ENCODE measurements around the gene TMCO6.

Gene TMCO6

GRCh38 chr5:140628711-140629110, 10.5 kb upstream of the TMCO6 start:
- DNase-seq (ENCODE audit: extremely low spot score): no peak
- TF ChIP-seq CTCF (IDR thresholded peaks at IDR 0.05; ENCODE audit: control extremely low read depth, extremely low read depth, low read depth, missing control alignments): no peak
- CTCF ChIA-PET: no interaction called here
- POLR2A ChIA-PET: no interaction called here

GRCh38 chr5:140630292-140631035, 8.8 kb upstream of the TMCO6 start:
- CTCF ChIA-PET: interaction anchor here (0.7 to 1.2 kb wide), 6 partner anchors 9 to 265 kb away, joined by 3 read pairs; partner anchors contain the start of gene TMCO6
- TF ChIP-seq CTCF (IDR thresholded peaks at IDR 0.05; ENCODE audit: control extremely low read depth, extremely low read depth, low read depth, missing control alignments): no peak
- POLR2A ChIA-PET: interaction anchor here (0.6 kb wide), 1 partner anchor 61 kb away, joined by 3 read pairs; no protein-coding TSS in a partner anchor
- DNase-seq (ENCODE audit: extremely low spot score): no peak

- ChIA-PET POLR2A (no interaction called here), CTCF (interaction anchor here (0.7 to 1.2 kb wide), 4 partner anchors 9 to 259 kb away, joined by 3 read pairs; partner anchors contain the start of gene TMCO6)
- no peak for DNase-seq (ENCODE audit: extremely low spot score)
- no peak for TF ChIP-seq CTCF (IDR thresholded peaks at IDR 0.05; ENCODE audit: control extremely low read depth, extremely low read depth, low read depth, missing control alignments)
These were observed 8.2 kb upstream of the TMCO6 start for GRCh38 chr5:140631036-140631417.

GRCh38 chr5:140631831-140632365, 7.4 kb upstream of the TMCO6 start:
- CTCF ChIA-PET: interaction anchor here (1.1 to 2.1 kb wide), 4 partner anchors 8 to 280 kb away, joined by 3 to 8 read pairs (median 4); partner anchors contain the start of gene TMCO6
- peak; percentile 35 for DNase-seq (ENCODE audit: extremely low spot score)

GRCh38 chr5:140632366-140633020, 6.8 kb upstream of the TMCO6 start:
- ChIA-PET POLR2A (interaction anchor here (0.8 kb wide), 1 partner anchor 15 kb away, joined by 3 read pairs; the partner anchor contains the start of genes IK and NDUFA2), CTCF (interaction anchor here (1.2 to 2.1 kb wide), 3 partner anchors 64 to 281 kb away, joined by 4 to 8 read pairs (median 6); no protein-coding TSS in a partner anchor)
- peak; percentile 60 for DNase-seq (ENCODE audit: extremely low spot score)
- no peak for TF ChIP-seq CTCF (IDR thresholded peaks at IDR 0.05; ENCODE audit: control extremely low read depth, extremely low read depth, low read depth, missing control alignments)

More at GRCh38 chr5:140631831-140632365, 7.4 kb upstream of the TMCO6 start:
- TF ChIP-seq CTCF (IDR thresholded peaks at IDR 0.05; ENCODE audit: control extremely low read depth, extremely low read depth, low read depth, missing control alignments): no peak
- POLR2A ChIA-PET: no interaction called here

- DNase-seq (ENCODE audit: extremely low spot score): no peak
- ChIA-PET CTCF (interaction anchor here (1.2 to 2.8 kb wide), 4 partner anchors 56 to 281 kb away, joined by 4 to 10 read pairs (median 7); no protein-coding TSS in a partner anchor), POLR2A (interaction anchor here (0.8 kb wide), 1 partner anchor 14 kb away, joined by 3 read pairs; the partner anchor contains the start of genes IK and NDUFA2)
- no peak for TF ChIP-seq CTCF (IDR thresholded peaks at IDR 0.05; ENCODE audit: control extremely low read depth, extremely low read depth, low read depth, missing control alignments)
These were observed 6.2 kb upstream of the TMCO6 start, which contains the start of gene CD14 for GRCh38 chr5:140633021-140633471. TSS of gene CD14 (minus strand) at chr5:140633175. CDS start at chr5:140633071, 104 bp downstream.

All from GM10248 (cell line).